A549 (cell line): Measurements from ENCODE around the gene SLC43A1. TPM values are rescaled to one million over a fixed set of nuclear protein-coding genes. Genes with fewer than 3 reads are reported as not detected.

Experiments
- ATAC-seq, 2 experiments: fragments of 200-7000 bp in 1 of 2; fragments of >200 bp in 1 of 2; cut with Nextera tagmentation in 1 of 2; cut with Tn5 transposase in 1 of 2; 3 replicates each; pipeline versions ENCODE4 v1.8.0 to v1.9.1; 2018 to 2020; ENCODE audit warnings: mild to moderate bottlenecking in 1 of 2, moderate library complexity in 1 of 2
- CTCF ChIA-PET: fragments of 300-600 bp; sonication (Branson Sonifier 250); formaldehyde crosslinking; extraction: SDS; loops from one replicate; lab custom pipeline; 2021; ENCODE audit warnings: antibody characterized with exemption, inconsistent platforms; lab: Yijun Ruan, JAX
- POLR2A ChIA-PET: fragments of 350-600 bp; formaldehyde crosslinking; extraction: SDS; loops from one replicate; lab custom pipeline; 2021; ENCODE audit warnings: antibody characterized with exemption, inconsistent platforms; lab: Yijun Ruan, JAX
- DNase-seq, 2 experiments: peaks; one replicate each; pipeline versions ENCODE4 v3.0.0 to v3.0.0-alpha.2; 2011 to 2016; ENCODE audit warnings: low read depth in 1 of 2, low spot score in 1 of 2
- FAIRE-seq: peaks from 2 replicates; lab custom pipeline; 2011; peaks lifted over from hg19 to GRCh38; lab: Jason Lieb, UNC
- H3K27ac ChIP-seq, 2 experiments: fragments of >200 bp; sonication (Bioruptor Twin); formaldehyde crosslinking; 3 replicates each; pipeline ENCODE4 v1.5.1; 2016 to 2017
- H3K4me1 ChIP-seq: fragments of >200 bp; sonication (Bioruptor Twin); formaldehyde crosslinking; 3 replicates; pipeline ENCODE4 v1.6.1; 2016
- H3K4me2 ChIP-seq: fragments of >200 bp; sonication (Bioruptor Twin); formaldehyde crosslinking; 3 replicates; pipeline ENCODE4 v1.6.1; 2016
- H3K4me3 ChIP-seq: fragments of >200 bp; sonication (Bioruptor Twin); formaldehyde crosslinking; 3 replicates; pipeline ENCODE4 v1.5.1; 2016
- H3K9me3 ChIP-seq: fragments of >200 bp; sonication (Bioruptor Twin); formaldehyde crosslinking; 3 replicates; pipeline ENCODE4 v1.6.1; 2016
- BHLHE40 ChIP-seq: IDR thresholded peaks from 2 replicates; pipeline ENCODE4 v1.6.1; 2012; ENCODE audit warnings: low read depth, low read length, inconsistent platforms
- CBX2 ChIP-seq: fragments of 200-600 bp; sonication (generic); IDR thresholded peaks from 2 replicates; pipeline ENCODE4 v1.6.1; 2016; ENCODE audit warnings: low read depth, mild to moderate bottlenecking, borderline replicate concordance
- CBX8 ChIP-seq: fragments of 200-600 bp; sonication (generic); IDR thresholded peaks from 2 replicates; pipeline ENCODE4 v1.6.1; 2016
- CEBPB ChIP-seq, 2 experiments: fragments of >200 bp in 1 of 2; sonication (Bioruptor Twin) in 1 of 2; formaldehyde crosslinking in 1 of 2; IDR thresholded peaks; 2 replicates each; pipeline ENCODE4 v1.6.1; 2012 to 2016
- CHD2 ChIP-seq: fragments of 150-350 bp; IDR thresholded peaks from 2 replicates; pipeline ENCODE4 v1.6.1; 2014; ENCODE audit warnings: low read length; ENCODE audit not compliant: partially characterized antibody
- EHF ChIP-seq: fragments of 250-450 bp; sonication (Bioruptor Pico); IDR thresholded peaks from 2 replicates; pipeline ENCODE4 v1.5.0; 2020; ENCODE audit warnings: mild to moderate bottlenecking
- EP300 ChIP-seq, 2 experiments: fragments of >200 bp; sonication (Bioruptor Twin); formaldehyde crosslinking; IDR thresholded peaks; 2 replicates in 1 of 2; 3 replicates in 1 of 2; pipeline ENCODE4 v1.6.1; 2016 to 2017
- FOSB ChIP-seq: fragments of 250-450 bp; sonication (Bioruptor Pico); IDR thresholded peaks from 2 replicates; pipeline ENCODE4 v1.5.0; 2020; ENCODE audit warnings: mild to moderate bottlenecking, moderate library complexity
- FOSL2 ChIP-seq, 2 experiments: fragments of 450-650 bp in 1 of 2; fragments of >200 bp in 1 of 2; sonication (Bioruptor Twin) in 1 of 2; formaldehyde crosslinking; IDR thresholded peaks; 2 replicates each; pipeline versions ENCODE4 v1.5.0 to v1.6.1; 2016 to 2020; ENCODE audit warnings: mild to moderate bottlenecking in 1 of 2, moderate library complexity in 1 of 2
- FOXS1 ChIP-seq: fragments of 250-450 bp; sonication (Bioruptor Pico); IDR thresholded peaks from 2 replicates; pipeline ENCODE4 v1.5.0; 2020; ENCODE audit warnings: mild to moderate bottlenecking, moderate library complexity
- GATA3 ChIP-seq: IDR thresholded peaks from 2 replicates; pipeline ENCODE4 v1.6.1; 2012; ENCODE audit warnings: borderline replicate concordance
- HOXA7 ChIP-seq: fragments of 250-450 bp; sonication (Bioruptor Pico); IDR thresholded peaks from 2 replicates; pipeline ENCODE4 v1.5.0; 2020; ENCODE audit warnings: mild to moderate bottlenecking, moderate library complexity
- JUN ChIP-seq, 2 experiments: fragments of >200 bp; sonication (Bioruptor Twin); formaldehyde crosslinking; IDR thresholded peaks; 2 replicates in 1 of 2; 3 replicates in 1 of 2; pipeline ENCODE4 v1.6.1; 2016 to 2017
- JUNB ChIP-seq: fragments of >200 bp; sonication (Bioruptor Twin); formaldehyde crosslinking; IDR thresholded peaks from 2 replicates; pipeline ENCODE4 v1.6.1; 2016
- MYC ChIP-seq: IDR thresholded peaks from 2 replicates; pipeline ENCODE4 v1.6.1; 2012; ENCODE audit warnings: mild to moderate bottlenecking, inconsistent platforms, low read length, improper control_type of control experiment, borderline replicate concordance
- NFE2L2 ChIP-seq: fragments of 150-350 bp; conservative IDR thresholded peaks from 2 replicates; pipeline ENCODE4 v1.6.1; 2014; ENCODE audit warnings: low read length
- POLR2A ChIP-seq: IDR thresholded peaks from 2 replicates; pipeline ENCODE4 v1.6.1; 2012; ENCODE audit warnings: mild to moderate bottlenecking, low read length
- RAD21 ChIP-seq, 2 experiments: fragments of >200 bp in 1 of 2; sonication (Bioruptor Twin) in 1 of 2; formaldehyde crosslinking in 1 of 2; IDR thresholded peaks in 1 of 2; conservative IDR thresholded peaks in 1 of 2; 2 replicates in 1 of 2; 3 replicates in 1 of 2; pipeline ENCODE4 v1.6.1; 2012 to 2018; ENCODE audit warnings: inconsistent platforms in 1 of 2
- RARB ChIP-seq: fragments of 250-450 bp; sonication (Bioruptor Pico); IDR thresholded peaks from 2 replicates; pipeline ENCODE4 v1.8.0; 2021; ENCODE audit warnings: mild to moderate bottlenecking, moderate library complexity
- RCOR1 ChIP-seq: fragments of 150-350 bp; IDR thresholded peaks from 2 replicates; pipeline ENCODE4 v1.6.1; 2014; ENCODE audit warnings: antibody characterized with exemption, low read length, low read depth
- RNF2 ChIP-seq: fragments of 200-600 bp; sonication (generic); IDR thresholded peaks from 2 replicates; pipeline ENCODE4 v1.6.1; 2016; ENCODE audit warnings: low read depth, mild to moderate bottlenecking, antibody characterized with exemption, moderate library complexity, borderline replicate concordance
- TFCP2L1 ChIP-seq: fragments of 250-450 bp; sonication (Bioruptor Pico); IDR thresholded peaks from 2 replicates; pipeline ENCODE4 v1.5.0; 2021; ENCODE audit warnings: mild to moderate bottlenecking
- ZC3H11A ChIP-seq: fragments of 450-650 bp; IDR thresholded peaks from 2 replicates; pipeline ENCODE4 v1.6.1; 2014; ENCODE audit warnings: antibody characterized with exemption, mild to moderate bottlenecking
- ZNF302 ChIP-seq: fragments of 250-450 bp; sonication (Bioruptor Pico); IDR thresholded peaks from 2 replicates; pipeline ENCODE4 v1.9.0; 2021; ENCODE audit warnings: inconsistent platforms, mild to moderate bottlenecking, moderate library complexity
- WGBS: methylation state at CpG from one replicate; pipeline ENCODE4 v1.1.6; 2017; ENCODE audit errors: missing lambda C conversion rate; 5-methylcytosine and 5-hydroxymethylcytosine counted together
- polyA plus RNA-seq, 4 experiments: library from polyadenylated mRNA; depleted of rRNA in 3 of 4; stranded (reverse); fragments of >200 nt; fragmentation: RNase III in 1 of 4; extraction: RNeasy Plus Mini Kit Qiagen cat#74134 plus additional on column Dnase treatment in 1 of 4; gene quantifications; 2 replicates in 3 of 4; 3 replicates in 1 of 4; pipeline ENCODE4 v1.2.3, GENCODE V29; 2011 to 2017
- TF ChIP-seq, protein P1 (sequence below): fragments of >200 bp; sonication (Bioruptor Twin); formaldehyde crosslinking; IDR thresholded peaks from 2 replicates; pipeline ENCODE4 v1.6.1; 2016
- TF ChIP-seq, protein P2 (sequence below): fragments of 450-650 bp; IDR thresholded peaks from 2 replicates; pipeline ENCODE4 v1.6.1; 2014; ENCODE audit warnings: antibody characterized with exemption
- TF ChIP-seq, protein P3 (sequence below): fragments of 150-350 bp; IDR thresholded peaks from 2 replicates; pipeline ENCODE4 v1.6.1; 2014; ENCODE audit warnings: low read depth, mild to moderate bottlenecking, low read length
- TF ChIP-seq, protein P4 (sequence below): fragments of >200 bp; sonication (Bioruptor Twin); formaldehyde crosslinking; IDR thresholded peaks from 3 replicates; pipeline ENCODE4 v1.6.1; 2016
- TF ChIP-seq, protein P5 (sequence below): fragments of 200-600 bp; sonication (generic); IDR thresholded peaks from 2 replicates; pipeline ENCODE4 v1.6.1; 2016; ENCODE audit warnings: antibody characterized with exemption, mild to moderate bottlenecking, moderate library complexity
- TF ChIP-seq, protein P6 (sequence below): IDR thresholded peaks from 2 replicates; pipeline ENCODE4 v1.6.1; 2012; ENCODE audit warnings: low read depth, borderline replicate concordance

Gene SLC43A1
- polyA plus RNA-seq, 2 of the 4 experiments (the other 2 are of a cell fraction), result 1.0 to 4.6 TPM

DNA sequence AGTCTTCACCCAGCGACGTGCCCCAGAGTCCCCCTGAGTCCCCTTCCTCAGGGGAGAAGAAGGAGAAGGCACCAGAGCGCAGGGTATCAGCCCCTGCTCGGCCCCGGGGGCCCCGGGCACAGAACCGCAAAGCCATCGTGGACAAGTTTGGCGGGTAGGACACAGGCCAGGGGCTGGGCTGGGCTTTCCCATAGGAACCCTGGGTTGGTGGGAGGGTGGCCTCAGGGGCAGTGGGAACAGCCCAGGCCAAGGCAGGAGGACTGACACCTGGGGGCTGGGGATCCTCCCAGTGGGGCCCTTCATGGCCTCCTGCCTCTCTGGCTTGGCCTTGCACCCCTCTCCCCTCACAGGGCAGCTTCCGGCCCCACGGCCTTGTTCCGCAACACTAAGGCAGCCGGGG, 30.4 kb upstream of the SLC43A1 start:
- no peak for FAIRE-seq
- no peak overlapping the region for H3K4me2 ChIP-seq
- WGBS, result 81% methylated on average over 10 of the region's 13 CpGs
- CTCF ChIA-PET, result interaction anchor here (0.9 to 1.1 kb wide), 2 partner anchors 52 to 99 kb away, joined by 3 read pairs; no protein-coding TSS in a partner anchor
- no peak overlapping the region for H3K4me3 ChIP-seq
- no peak for ATAC-seq
- TF ChIP-seq EP300 (IDR thresholded peaks at IDR 0.05), result no peak
- TF ChIP-seq, protein P1, sequence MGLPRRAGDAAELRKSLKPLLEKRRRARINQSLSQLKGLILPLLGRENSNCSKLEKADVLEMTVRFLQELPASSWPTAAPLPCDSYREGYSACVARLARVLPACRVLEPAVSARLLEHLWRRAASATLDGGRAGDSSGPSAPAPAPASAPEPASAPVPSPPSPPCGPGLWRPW, result no peak
- TF ChIP-seq ZC3H11A, result no peak
- TF ChIP-seq CEBPB (IDR thresholded peaks at IDR 0.05), result no peak
- no peak for TF ChIP-seq FOSL2 (IDR thresholded peaks at IDR 0.05)
- no peak for TF ChIP-seq FOSL2 (CRISPR knock-in tag; IDR thresholded peaks at IDR 0.05)
- no peak for TF ChIP-seq RAD21 (conservative IDR thresholded peaks at IDR 0.05 in 1 of 2, IDR thresholded peaks at IDR 0.05 in 1 of 2)
- no peak for TF ChIP-seq JUN (IDR thresholded peaks at IDR 0.05)
- TF ChIP-seq BHLHE40, result no peak
- no peak for TF ChIP-seq MYC
- TF ChIP-seq GATA3, result no peak
- TF ChIP-seq CBX2, result no peak
- TF ChIP-seq NFE2L2, result no peak
- no peak for TF ChIP-seq EHF (CRISPR knock-in tag)
- TF ChIP-seq, protein P2, sequence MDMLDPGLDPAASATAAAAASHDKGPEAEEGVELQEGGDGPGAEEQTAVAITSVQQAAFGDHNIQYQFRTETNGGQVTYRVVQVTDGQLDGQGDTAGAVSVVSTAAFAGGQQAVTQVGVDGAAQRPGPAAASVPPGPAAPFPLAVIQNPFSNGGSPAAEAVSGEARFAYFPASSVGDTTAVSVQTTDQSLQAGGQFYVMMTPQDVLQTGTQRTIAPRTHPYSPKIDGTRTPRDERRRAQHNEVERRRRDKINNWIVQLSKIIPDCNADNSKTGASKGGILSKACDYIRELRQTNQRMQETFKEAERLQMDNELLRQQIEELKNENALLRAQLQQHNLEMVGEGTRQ, result no peak
- TF ChIP-seq, protein P3, sequence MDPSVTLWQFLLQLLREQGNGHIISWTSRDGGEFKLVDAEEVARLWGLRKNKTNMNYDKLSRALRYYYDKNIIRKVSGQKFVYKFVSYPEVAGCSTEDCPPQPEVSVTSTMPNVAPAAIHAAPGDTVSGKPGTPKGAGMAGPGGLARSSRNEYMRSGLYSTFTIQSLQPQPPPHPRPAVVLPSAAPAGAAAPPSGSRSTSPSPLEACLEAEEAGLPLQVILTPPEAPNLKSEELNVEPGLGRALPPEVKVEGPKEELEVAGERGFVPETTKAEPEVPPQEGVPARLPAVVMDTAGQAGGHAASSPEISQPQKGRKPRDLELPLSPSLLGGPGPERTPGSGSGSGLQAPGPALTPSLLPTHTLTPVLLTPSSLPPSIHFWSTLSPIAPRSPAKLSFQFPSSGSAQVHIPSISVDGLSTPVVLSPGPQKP, result no peak
- TF ChIP-seq, protein P4, sequence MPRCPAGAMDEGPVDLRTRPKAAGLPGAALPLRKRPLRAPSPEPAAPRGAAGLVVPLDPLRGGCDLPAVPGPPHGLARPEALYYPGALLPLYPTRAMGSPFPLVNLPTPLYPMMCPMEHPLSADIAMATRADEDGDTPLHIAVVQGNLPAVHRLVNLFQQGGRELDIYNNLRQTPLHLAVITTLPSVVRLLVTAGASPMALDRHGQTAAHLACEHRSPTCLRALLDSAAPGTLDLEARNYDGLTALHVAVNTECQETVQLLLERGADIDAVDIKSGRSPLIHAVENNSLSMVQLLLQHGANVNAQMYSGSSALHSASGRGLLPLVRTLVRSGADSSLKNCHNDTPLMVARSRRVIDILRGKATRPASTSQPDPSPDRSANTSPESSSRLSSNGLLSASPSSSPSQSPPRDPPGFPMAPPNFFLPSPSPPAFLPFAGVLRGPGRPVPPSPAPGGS, result no peak
- TF ChIP-seq POLR2A, result no peak
- TF ChIP-seq CBX8, result no peak
- TF ChIP-seq RARB (CRISPR knock-in tag), result no peak
- TF ChIP-seq CHD2, result no peak
- H3K4me1 ChIP-seq, result no peaks in the 10 kb centered on the region
- no peak overlapping the region for H3K27ac ChIP-seq
- POLR2A ChIA-PET, result no interaction called here
- H3K9me3 ChIP-seq, result no peaks in the 10 kb centered on the region
- no peak for DNase-seq

DNA sequence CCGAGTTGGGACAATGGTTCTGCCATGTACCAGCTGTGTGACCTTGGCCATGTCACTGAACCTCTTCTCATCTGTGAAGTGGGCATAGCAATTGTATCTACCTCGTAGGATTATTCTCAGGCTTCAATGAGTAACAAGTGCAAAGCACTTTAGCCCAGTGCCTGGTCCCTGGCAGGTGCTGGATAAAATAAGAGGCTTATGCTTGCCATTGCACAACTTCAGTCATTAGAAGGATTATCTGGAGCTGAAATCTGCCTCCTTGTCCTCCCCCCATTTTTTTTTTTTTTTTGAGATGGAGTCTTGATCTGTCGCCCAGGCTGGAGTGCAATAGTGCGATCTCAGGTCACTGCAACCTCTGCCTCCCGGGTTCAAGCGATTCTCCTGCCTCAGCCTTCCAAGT, 29.1 kb upstream of the SLC43A1 start:
- no peaks in the 10 kb centered on the region for H3K4me1 ChIP-seq
- no peak overlapping the region for H3K4me2 ChIP-seq
- ATAC-seq (no peak), DNase-seq (no peak), FAIRE-seq (no peak)
- 66% methylated on average over 6 of the region's 6 CpGs for WGBS
- no peak overlapping the region for H3K4me3 ChIP-seq
- H3K27ac ChIP-seq, result no peak overlapping the region
- H3K9me3 ChIP-seq, result no peaks in the 10 kb centered on the region
- CTCF ChIA-PET, result interaction anchor here (0.5 to 1.4 kb wide), 4 partner anchors 17 to 87 kb away, joined by 3 to 7 read pairs (median 6); no protein-coding TSS in a partner anchor
- TF ChIP-seq RARB (CRISPR knock-in tag), result no peak
- TF ChIP-seq EP300 (IDR thresholded peaks at IDR 0.05), result no peak
- no peak for TF ChIP-seq FOXS1 (CRISPR knock-in tag)
- no peak for TF ChIP-seq JUNB
- TF ChIP-seq FOSB (CRISPR knock-in tag), result no peak
- TF ChIP-seq, protein P5, sequence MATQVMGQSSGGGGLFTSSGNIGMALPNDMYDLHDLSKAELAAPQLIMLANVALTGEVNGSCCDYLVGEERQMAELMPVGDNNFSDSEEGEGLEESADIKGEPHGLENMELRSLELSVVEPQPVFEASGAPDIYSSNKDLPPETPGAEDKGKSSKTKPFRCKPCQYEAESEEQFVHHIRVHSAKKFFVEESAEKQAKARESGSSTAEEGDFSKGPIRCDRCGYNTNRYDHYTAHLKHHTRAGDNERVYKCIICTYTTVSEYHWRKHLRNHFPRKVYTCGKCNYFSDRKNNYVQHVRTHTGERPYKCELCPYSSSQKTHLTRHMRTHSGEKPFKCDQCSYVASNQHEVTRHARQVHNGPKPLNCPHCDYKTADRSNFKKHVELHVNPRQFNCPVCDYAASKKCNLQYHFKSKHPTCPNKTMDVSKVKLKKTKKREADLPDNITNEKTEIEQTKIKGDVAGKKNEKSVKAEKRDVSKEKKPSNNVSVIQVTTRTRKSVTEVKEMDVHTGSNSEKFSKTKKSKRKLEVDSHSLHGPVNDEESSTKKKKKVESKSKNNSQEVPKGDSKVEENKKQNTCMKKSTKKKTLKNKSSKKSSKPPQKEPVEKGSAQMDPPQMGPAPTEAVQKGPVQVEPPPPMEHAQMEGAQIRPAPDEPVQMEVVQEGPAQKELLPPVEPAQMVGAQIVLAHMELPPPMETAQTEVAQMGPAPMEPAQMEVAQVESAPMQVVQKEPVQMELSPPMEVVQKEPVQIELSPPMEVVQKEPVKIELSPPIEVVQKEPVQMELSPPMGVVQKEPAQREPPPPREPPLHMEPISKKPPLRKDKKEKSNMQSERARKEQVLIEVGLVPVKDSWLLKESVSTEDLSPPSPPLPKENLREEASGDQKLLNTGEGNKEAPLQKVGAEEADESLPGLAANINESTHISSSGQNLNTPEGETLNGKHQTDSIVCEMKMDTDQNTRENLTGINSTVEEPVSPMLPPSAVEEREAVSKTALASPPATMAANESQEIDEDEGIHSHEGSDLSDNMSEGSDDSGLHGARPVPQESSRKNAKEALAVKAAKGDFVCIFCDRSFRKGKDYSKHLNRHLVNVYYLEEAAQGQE, result no peak
- TF ChIP-seq, protein P1, result no peak
- TF ChIP-seq CBX8, result no peak
- no peak for TF ChIP-seq ZNF302 (CRISPR knock-in tag)
- TF ChIP-seq RNF2, result no peak
- TF ChIP-seq, protein P6, sequence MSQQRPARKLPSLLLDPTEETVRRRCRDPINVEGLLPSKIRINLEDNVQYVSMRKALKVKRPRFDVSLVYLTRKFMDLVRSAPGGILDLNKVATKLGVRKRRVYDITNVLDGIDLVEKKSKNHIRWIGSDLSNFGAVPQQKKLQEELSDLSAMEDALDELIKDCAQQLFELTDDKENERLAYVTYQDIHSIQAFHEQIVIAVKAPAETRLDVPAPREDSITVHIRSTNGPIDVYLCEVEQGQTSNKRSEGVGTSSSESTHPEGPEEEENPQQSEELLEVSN, result no peak
- no peak for TF ChIP-seq CHD2
- TF ChIP-seq TFCP2L1, result no peak
- TF ChIP-seq RCOR1, result no peak
- no peak for TF ChIP-seq HOXA7 (CRISPR knock-in tag)
- POLR2A ChIA-PET, result no interaction called here
